ENCODE measurements around the gene IGFALS.
A peak's percentile ranks its signal among the peaks of the same experiment; 100 is the strongest.

Gene IGFALS

GRCh38 chr16:1778200-1779179 is 15.0 kb downstream of the IGFALS start:
- no peak for FAIRE-seq

GRCh38 chr16:1777375-1778199 is 15.9 kb downstream of the IGFALS start:
- FAIRE-seq = no peak
- DNase-seq (ENCODE audit: insufficient read length, low spot score) = no peak

More at GRCh38 chr16:1778200-1779179, 15.0 kb downstream of the IGFALS start:
- no peak for DNase-seq (ENCODE audit: insufficient read length, low spot score)

GRCh38 chr16:1776991-1777374 is 16.5 kb downstream of the IGFALS start:
- DNase-seq (ENCODE audit: insufficient read length, low spot score) (no peak), FAIRE-seq (no peak)

GRCh38 chr16:1776672-1776955 is 16.9 kb downstream of the IGFALS start:
- FAIRE-seq = no peak
- DNase-seq (ENCODE audit: insufficient read length, low spot score) = no peak

- no peak for FAIRE-seq
- no peak for DNase-seq (ENCODE audit: insufficient read length, low spot score)
These were observed 17.4 kb downstream of the IGFALS start for GRCh38 chr16:1775846-1776671.

GRCh38 chr16:1775006-1775845 is 18.3 kb downstream of the IGFALS start:
- no peak for DNase-seq (ENCODE audit: insufficient read length, low spot score)
- no peak for FAIRE-seq

- FAIRE-seq (no peak), DNase-seq (ENCODE audit: insufficient read length, low spot score) (no peak)
These were observed 19.1 kb downstream of the IGFALS start for GRCh38 chr16:1774448-1774780.

- FAIRE-seq = peak; percentile 36
- no peak for DNase-seq (ENCODE audit: insufficient read length, low spot score)
These were observed 19.6 kb downstream of the IGFALS start for GRCh38 chr16:1773703-1774447.

GRCh38 chr16:1772908-1773702 is 20.4 kb downstream of the IGFALS start, which contains the start of gene MRPS34:
Gene MRPS34, minus strand, starts transcription at chr16:1773134. Its CDS starts 15 bp downstream, at chr16:1773119.
- peak; percentile 95 for FAIRE-seq
- DNase-seq (ENCODE audit: insufficient read length, low spot score) = peak; percentile 80

- peak; percentile 16 for FAIRE-seq
These were observed 21.1 kb downstream of the IGFALS start, which contains the start of gene EME2 for GRCh38 chr16:1772362-1772907. Gene EME2, plus strand, starts transcription at chr16:1772810. Its CDS starts 418 bp downstream, at chr16:1773228.

GRCh38 chr16:1771864-1772361 is 21.6 kb downstream of the IGFALS start:
- DNase-seq (ENCODE audit: insufficient read length, low spot score) (no peak), FAIRE-seq (no peak)

More at GRCh38 chr16:1772362-1772907, 21.1 kb downstream of the IGFALS start, which contains the start of gene EME2:
- DNase-seq (ENCODE audit: insufficient read length, low spot score) = no peak

- FAIRE-seq = peak; percentile 40
- peak; percentile 59 for DNase-seq (ENCODE audit: insufficient read length, low spot score)
These were observed 22.2 kb downstream of the IGFALS start, which contains the start of gene NME3 for GRCh38 chr16:1771188-1771863. Gene NME3, minus strand, starts transcription at chr16:1771543. Its CDS starts 9 bp downstream, at chr16:1771534.

GRCh38 chr16:1770328-1771187 is 22.9 kb downstream of the IGFALS start:
- no peak for FAIRE-seq

GRCh38 chr16:1769402-1770300 is 23.9 kb downstream of the IGFALS start:
- DNase-seq (ENCODE audit: insufficient read length, low spot score) = no peak
- no peak for FAIRE-seq

More at GRCh38 chr16:1770328-1771187, 22.9 kb downstream of the IGFALS start:
- DNase-seq (ENCODE audit: insufficient read length, low spot score) = no peak

Measured in HTR-8/SVneo (cell line).